Adipose tissue (tissue), 3 donors: ENCODE measurements around the gene TNFRSF18. TPM values are rescaled to one million over a fixed set of nuclear protein-coding genes. Genes with fewer than 3 reads are reported as not detected.
"Not testable (repeated sequence)": the region's sequence is repeated elsewhere in the genome, so short reads cannot be mapped to it uniquely, and the experiment has no call there.

ENCODE experiments used
- H3K27ac ChIP-seq: one replicate; pipeline ENCODE4 v1.5.1; 2013; ENCODE audit warnings: low read depth, low read length
- WGBS, 3 donors: extraction: QIAGEN DNeasy Blood & Tissue Kit; methylation state at CpG; one replicate each; pipeline ENCODE4 v1.1.7; 2013; 5-methylcytosine and 5-hydroxymethylcytosine counted together
- polyA plus RNA-seq, 3 donors: library from polyadenylated mRNA; stranded (reverse); fragments of 200-250 nt; gene quantifications; one replicate each; pipeline ENCODE4 v1.2.3, GENCODE V29; 2013
- donor health status: healthy with polysubstance abuse.
- donor health status: Bipolar disorder and iron deficiency.
- donor health status: healthy.

TNFRSF18 gene
- polyA plus RNA-seq, 3 donors = 0.45 to 1.4 TPM; not detected in 1

GRCh38 chr1:1189111-1189510 lies 17.3 kb downstream of the TNFRSF18 start:
- H3K27ac ChIP-seq = no peak overlapping the region
- 43 to 89% (median 51%) methylated on average over 5 of the region's 5 CpGs for WGBS, 3 donors

- H3K27ac ChIP-seq = no peak overlapping the region
Measured at GRCh38 chr1:1187938-1188337, 18.5 kb downstream of the TNFRSF18 start.

- no peak overlapping the region for H3K27ac ChIP-seq
- WGBS, 3 donors = 87 to 91% (median 90%) methylated on average over 31 of the region's 31 CpGs
Measured at GRCh38 chr1:1185101-1185765, 21.2 kb downstream of the TNFRSF18 start.

GRCh38 chr1:1183833-1184775 lies 22.3 kb downstream of the TNFRSF18 start:
- WGBS, 3 donors = 83 to 88% (median 87%) methylated on average over 30 to 32 of the region's 33 CpGs

GRCh38 chr1:1183221-1183747 lies 23.1 kb downstream of the TNFRSF18 start:
- WGBS, 3 donors = 58 to 73% (median 59%) methylated on average over 14 to 21 of the region's 21 CpGs
- no peak overlapping the region for H3K27ac ChIP-seq

More at GRCh38 chr1:1183833-1184775, 22.3 kb downstream of the TNFRSF18 start:
- H3K27ac ChIP-seq = no peak overlapping the region

GRCh38 chr1:1182491-1183220 lies 23.7 kb downstream of the TNFRSF18 start:
- no peak overlapping the region for H3K27ac ChIP-seq
- WGBS, 3 donors = 38 to 78% (median 40%) methylated on average over 38 to 39 of the region's 39 CpGs

- WGBS, 3 donors = 58 to 82% (median 67%) methylated on average over 20 to 21 of the region's 21 CpGs
- no peak overlapping the region for H3K27ac ChIP-seq
Measured at GRCh38 chr1:1181938-1182410, 24.4 kb downstream of the TNFRSF18 start.

GRCh38 chr1:1181129-1181937 lies 25.1 kb downstream of the TNFRSF18 start:
- WGBS, 3 donors = 82 to 93% (median 85%) methylated on average over 26 of the region's 26 CpGs
- H3K27ac ChIP-seq = no peak overlapping the region

GRCh38 chr1:1179983-1180861 lies 26.2 kb downstream of the TNFRSF18 start:
- WGBS, 3 donors = 69 to 87% (median 75%) methylated on average over 41 to 51 of the region's 51 CpGs
- H3K27ac ChIP-seq = no peak overlapping the region

- no peak overlapping the region for H3K27ac ChIP-seq
- 80 to 89% (median 84%) methylated on average over 22 to 25 of the region's 25 CpGs for WGBS, 3 donors
Measured at GRCh38 chr1:1179346-1179982, 26.9 kb downstream of the TNFRSF18 start.

GRCh38 chr1:1178794-1179331 lies 27.5 kb downstream of the TNFRSF18 start:
- 86 to 94% (median 90%) methylated on average over 25 to 32 of the region's 32 CpGs for WGBS, 3 donors
- H3K27ac ChIP-seq = no peak overlapping the region

GRCh38 chr1:1177452-1178206 lies 28.8 kb downstream of the TNFRSF18 start:
- no peak overlapping the region for H3K27ac ChIP-seq
- WGBS, 3 donors = 86 to 88% (median 86%) methylated on average over 20 to 21 of the region's 21 CpGs

GRCh38 chr1:1176931-1177330 lies 29.5 kb downstream of the TNFRSF18 start:
- no peak overlapping the region for H3K27ac ChIP-seq
- WGBS, 3 donors = 76 to 83% (median 81%) methylated on average over 7 of the region's 7 CpGs

GRCh38 chr1:1176063-1176761 lies 30.2 kb downstream of the TNFRSF18 start:
- H3K27ac ChIP-seq = not testable (repeated sequence)
- 44 to 62% (median 49%) methylated on average over 22 of the region's 22 CpGs for WGBS, 3 donors
